HG03095 (cell line): ENCODE data around the gene CLBA1.

Experiments used
- ATAC-seq: cut with Tn5 transposase; IDR thresholded peaks from one replicate; pipeline ENCODE4 v1.9.1; 2021; ENCODE audit warnings: moderate library complexity; ENCODE audit not compliant: unreplicated experiment

The CLBA1 gene

GRCh38 chr14:105042813-105043212 lies 57.2 kb downstream of the CLBA1 start:
- ATAC-seq = no peak

GRCh38 chr14:105043641-105044040 lies 58.1 kb downstream of the CLBA1 start:
- no peak for ATAC-seq
